H1 (cell line): ENCODE data around the gene PHF1. TPM values are rescaled to one million over a fixed set of nuclear protein-coding genes. Genes with fewer than 3 reads are reported as not detected.

Experiments used
- CTCF ChIA-PET: fragments of 300-600 bp; sonication (Branson Sonifier 250); formaldehyde crosslinking; loops from one replicate; lab custom pipeline; 2021; ENCODE audit not compliant: partially characterized antibody; lab: Charles Lee
- POLR2A ChIA-PET: fragments of 300-600 bp; sonication (Branson Sonifier 250); formaldehyde crosslinking; loops from one replicate; lab custom pipeline; 2021; ENCODE audit warnings: inconsistent platforms; ENCODE audit not compliant: partially characterized antibody; lab: Charles Lee
- DNase-seq, 2 experiments: peaks; one replicate each; pipeline versions ENCODE4 v3.0.0 to v3.0.0-alpha.2; 2010 to 2022; ENCODE audit warnings: low spot score in 2 of 2, low read depth in 1 of 2, mixed read lengths in 1 of 2
- FAIRE-seq: peaks from 2 replicates; lab custom pipeline; 2011; peaks lifted over from hg19 to GRCh38; lab: Jason Lieb, UNC
- H2AFZ ChIP-seq: 2 replicates; pipeline ENCODE4 v1.8.1; 2012; ENCODE audit warnings: low read length, inconsistent platforms
- H2AK5ac ChIP-seq: 2 replicates; pipeline ENCODE4 v1.6.1; 2013; ENCODE audit warnings: low read depth, low read length
- H2BK120ac ChIP-seq: replicated peaks from 2 replicates; pipeline ENCODE3; 2013; ENCODE audit warnings: low read depth, low read length, inconsistent platforms
- H2BK12ac ChIP-seq: 2 replicates; pipeline ENCODE4 v1.6.1; 2013; ENCODE audit warnings: low read depth, low read length
- H2BK15ac ChIP-seq: 2 replicates; pipeline ENCODE4 v1.6.1; 2013; ENCODE audit warnings: low read length
- H2BK20ac ChIP-seq: 2 replicates; pipeline ENCODE4 v1.6.1; 2013; ENCODE audit warnings: low read length
- H2BK5ac ChIP-seq: 2 replicates; pipeline ENCODE4 v1.6.1; 2013; ENCODE audit warnings: low read depth, low read length
- H3K14ac ChIP-seq: 2 replicates; pipeline ENCODE4 v1.6.1; 2013; ENCODE audit warnings: inconsistent platforms; ENCODE audit not compliant: insufficient read length
- H3K18ac ChIP-seq: 2 replicates; pipeline ENCODE4 v1.6.1; 2013; ENCODE audit warnings: low read length; ENCODE audit errors: extremely low read depth
- H3K23ac ChIP-seq: 2 replicates; pipeline ENCODE4 v1.6.1; 2013; ENCODE audit warnings: inconsistent platforms; ENCODE audit not compliant: insufficient read length
- H3K23me2 ChIP-seq: 2 replicates; pipeline ENCODE4 v1.6.1; 2013; ENCODE audit warnings: low read depth, low read length
- H3K27ac ChIP-seq: 2 replicates; pipeline ENCODE4 v1.6.1; 2011; ENCODE audit warnings: low read depth, low read length, inconsistent platforms
- H3K27me3 ChIP-seq, 4 experiments: replicated peaks in 1 of 4; 1 replicate in 1 of 4; 2 replicates in 3 of 4; pipeline versions ENCODE4 v1.6.1 to v1.8.1; 2011 to 2013; ENCODE audit warnings: low read length in 3 of 4, mild to moderate bottlenecking in 3 of 4, inconsistent platforms in 2 of 4, mixed read lengths in 2 of 4, moderate library complexity in 1 of 4; ENCODE audit not compliant: control insufficient read depth in 3 of 4, insufficient read depth in 3 of 4; ENCODE audit errors: extremely low read depth in 1 of 4
- H3K36me3 ChIP-seq, 4 experiments: 2 replicates each; pipeline versions ENCODE4 v1.6.1 to v1.8.1; 2011 to 2013; ENCODE audit warnings: mild to moderate bottlenecking in 4 of 4, low read length in 3 of 4, moderate library complexity in 2 of 4, control low read depth in 1 of 4, inconsistent platforms in 1 of 4; ENCODE audit not compliant: insufficient read depth in 4 of 4, control insufficient read depth in 2 of 4
- H3K4ac ChIP-seq: replicated peaks from 2 replicates; pipeline ENCODE3; 2013; ENCODE audit warnings: low read length, low read depth, mixed read lengths, inconsistent platforms; ENCODE audit not compliant: insufficient read length
- H3K4me1 ChIP-seq, 4 experiments: replicated peaks in 1 of 4; 1 replicate in 1 of 4; 2 replicates in 3 of 4; pipeline versions ENCODE4 v1.6.1 to v1.8.1; 2011 to 2013; ENCODE audit warnings: low read length in 3 of 4, inconsistent platforms in 2 of 4, mixed read lengths in 1 of 4; ENCODE audit not compliant: insufficient read depth in 4 of 4, control insufficient read depth in 3 of 4
- H3K4me2 ChIP-seq, 2 experiments: 2 replicates each; pipeline versions ENCODE4 v1.6.1 to v1.8.1; 2011 to 2013; ENCODE audit warnings: low read depth in 2 of 2, low read length in 2 of 2, control low read depth in 1 of 2, inconsistent platforms in 1 of 2, mild to moderate bottlenecking in 1 of 2; ENCODE audit not compliant: insufficient read depth in 1 of 2
- H3K4me3 ChIP-seq, 4 experiments: fragments of 200-600, 300-600 bp in 1 of 4; sonication (generic), shearing (Covaris generic), sonication (Bioruptor Twin) in 1 of 4; 2 replicates each; pipeline versions ENCODE4 v1.5.1 to v1.8.1; 2011 to 2016; ENCODE audit warnings: low read length in 4 of 4, low read depth in 3 of 4, control low read depth in 2 of 4, inconsistent platforms in 2 of 4, mild to moderate bottlenecking in 2 of 4, mixed read lengths in 1 of 4, moderate library complexity in 1 of 4; ENCODE audit not compliant: insufficient read depth in 2 of 4; ENCODE audit errors: extremely low read depth in 1 of 4
- H3K56ac ChIP-seq: replicated peaks from 2 replicates; pipeline ENCODE3; 2013; ENCODE audit warnings: low read depth, mild to moderate bottlenecking, mixed read lengths, low read length, inconsistent platforms; ENCODE audit not compliant: insufficient read length
- H3K79me1 ChIP-seq: 2 replicates; pipeline ENCODE4 v1.6.1; 2013; ENCODE audit warnings: low read depth, low read length, control low read depth
- H3K79me2 ChIP-seq, 2 experiments: 2 replicates each; pipeline versions ENCODE4 v1.6.1 to v1.8.1; 2012 to 2013; ENCODE audit warnings: low read length in 2 of 2, mild to moderate bottlenecking in 2 of 2, inconsistent platforms in 1 of 2; ENCODE audit not compliant: insufficient read depth in 2 of 2, control insufficient read depth in 1 of 2
- H3K9ac ChIP-seq, 4 experiments: replicated peaks in 1 of 4; 1 replicate in 1 of 4; 2 replicates in 3 of 4; pipeline versions ENCODE4 v1.6.1 to v1.8.1; 2011 to 2013; ENCODE audit warnings: low read depth in 3 of 4, low read length in 3 of 4, control low read depth in 2 of 4, mild to moderate bottlenecking in 2 of 4, moderate library complexity in 2 of 4, inconsistent platforms in 1 of 4; ENCODE audit errors: extremely low read depth in 1 of 4
- H3K9me3 ChIP-seq, 2 experiments: 2 replicates each; pipeline versions ENCODE4 v1.6.1 to v1.8.1; 2012 to 2013; ENCODE audit warnings: mild to moderate bottlenecking in 2 of 2, moderate library complexity in 2 of 2, control low read depth in 1 of 2, inconsistent platforms in 1 of 2, low read depth in 1 of 2, low read length in 1 of 2, mixed read lengths in 1 of 2; ENCODE audit not compliant: insufficient read depth in 2 of 2
- H4K20me1 ChIP-seq, 2 experiments: replicated peaks in 1 of 2; 2 replicates each; pipeline versions ENCODE3 to v1.8.1; 2011 to 2013; ENCODE audit warnings: inconsistent platforms in 2 of 2, low read length in 2 of 2, mild to moderate bottlenecking in 1 of 2; ENCODE audit not compliant: insufficient read depth in 2 of 2, control insufficient read depth in 1 of 2
- H4K5ac ChIP-seq: 2 replicates; pipeline ENCODE4 v1.6.1; 2013; ENCODE audit warnings: low read length, low read depth, mixed read lengths, inconsistent platforms; ENCODE audit not compliant: insufficient read length
- H4K8ac ChIP-seq: 2 replicates; pipeline ENCODE4 v1.8.0; 2013; ENCODE audit warnings: mild to moderate bottlenecking, moderate library complexity, low read length, inconsistent platforms; ENCODE audit not compliant: insufficient read depth; ENCODE audit errors: extremely low read depth
- H4K91ac ChIP-seq: replicated peaks from 2 replicates; pipeline ENCODE3; 2013; ENCODE audit warnings: low read length, mixed read lengths, inconsistent platforms; ENCODE audit not compliant: insufficient read length
- CREB1 ChIP-seq: IDR thresholded peaks from 2 replicates; pipeline ENCODE4 v1.6.1; 2012; ENCODE audit warnings: inconsistent platforms
- FOSL1 ChIP-seq: IDR thresholded peaks from 2 replicates; pipeline ENCODE4 v1.6.1; 2011; ENCODE audit warnings: mild to moderate bottlenecking, low read depth, low read length, moderate library complexity; ENCODE audit not compliant: insufficient read depth
- JUND ChIP-seq: IDR thresholded peaks from 2 replicates; pipeline ENCODE4 v1.6.1; 2011; ENCODE audit warnings: mild to moderate bottlenecking, improper control_type of control experiment, low read length
- POLR2A ChIP-seq, 2 experiments: IDR thresholded peaks; 1 replicate in 1 of 2; 2 replicates in 1 of 2; pipeline ENCODE4 v1.6.1; 2011; ENCODE audit warnings: low read depth in 2 of 2, low read length in 2 of 2, mild to moderate bottlenecking in 2 of 2; ENCODE audit errors: control extremely low read depth in 1 of 2
- POLR2AphosphoS5 ChIP-seq: IDR thresholded peaks from 2 replicates; pipeline ENCODE4 v1.6.1; 2011; ENCODE audit warnings: low read depth, low read length
- RBBP5 ChIP-seq: IDR thresholded peaks from 2 replicates; pipeline ENCODE4 v1.7.1; 2012; ENCODE audit warnings: low read depth, mild to moderate bottlenecking, inconsistent platforms, low read length, moderate library complexity, borderline replicate concordance
- SIN3A ChIP-seq, 2 experiments: IDR thresholded peaks in 1 of 2; conservative IDR thresholded peaks in 1 of 2; 2 replicates each; pipeline ENCODE4 v1.6.1; 2011 to 2012; ENCODE audit warnings: low read length in 2 of 2, improper control_type of control experiment in 1 of 2, low read depth in 1 of 2, mild to moderate bottlenecking in 1 of 2
- SP4 ChIP-seq: IDR thresholded peaks from 2 replicates; pipeline ENCODE4 v1.6.1; 2012; ENCODE audit warnings: low read length, inconsistent platforms
- TEAD4 ChIP-seq: IDR thresholded peaks from 2 replicates; pipeline ENCODE4 v1.6.1; 2012; ENCODE audit warnings: low read depth, low read length, inconsistent platforms, mixed read lengths
- WGBS, 2 experiments: shearing (Covaris generic) in 1 of 2; methylation state at CpG; one replicate each; pipeline versions ENCODE4 v1.1.6 to v1.1.7; 2013 to 2015; ENCODE audit warnings: low lambda C conversion rate in 2 of 2, mixed read lengths in 2 of 2, inconsistent platforms in 1 of 2, low coverage in 1 of 2, missing lambda C conversion rate in 1 of 2; ENCODE audit not compliant: insufficient replicate concordance in 2 of 2, insufficient coverage in 1 of 2, insufficient read length in 1 of 2; ENCODE audit errors: extremely low coverage in 1 of 2, missing lambda C conversion rate in 1 of 2; 5-methylcytosine and 5-hydroxymethylcytosine counted together
- polyA plus RNA-seq, 7 experiments: library from polyadenylated mRNA; depleted of rRNA in 3 of 7; stranded (reverse) in 5 of 7; unstranded in 2 of 7; fragments of >200 nt in 5 of 7; fragments of 200-250 nt in 2 of 7; gene quantifications; 1 replicate in 5 of 7; 2 replicates in 1 of 7; 4 replicates in 1 of 7; pipeline versions ENCODE4 v1.2.1 to v1.2.3, GENCODE V29; 2011 to 2013; ENCODE audit warnings: missing spikeins in 2 of 7, mixed read lengths in 2 of 7
- total RNA-seq: library from RNA; stranded (reverse); fragmentation: NEBNext Ultra II Directional; extraction: Animal tissue kit (Norgen Biotek cat#: 25700); gene quantifications from 2 replicates; pipeline ENCODE4 v1.2.1, GENCODE V29; 2021
- TF ChIP-seq, protein P1 (sequence below): IDR thresholded peaks from 2 replicates; pipeline ENCODE4 v1.6.1; 2012; ENCODE audit warnings: inconsistent platforms

Gene PHF1
- total and polyA plus RNA-seq, 2 of the 8 experiments (the other 6 are each of a cell fraction or from before 2014, with no cell fraction given) = 47.3 to 78.6 TPM

DNA sequence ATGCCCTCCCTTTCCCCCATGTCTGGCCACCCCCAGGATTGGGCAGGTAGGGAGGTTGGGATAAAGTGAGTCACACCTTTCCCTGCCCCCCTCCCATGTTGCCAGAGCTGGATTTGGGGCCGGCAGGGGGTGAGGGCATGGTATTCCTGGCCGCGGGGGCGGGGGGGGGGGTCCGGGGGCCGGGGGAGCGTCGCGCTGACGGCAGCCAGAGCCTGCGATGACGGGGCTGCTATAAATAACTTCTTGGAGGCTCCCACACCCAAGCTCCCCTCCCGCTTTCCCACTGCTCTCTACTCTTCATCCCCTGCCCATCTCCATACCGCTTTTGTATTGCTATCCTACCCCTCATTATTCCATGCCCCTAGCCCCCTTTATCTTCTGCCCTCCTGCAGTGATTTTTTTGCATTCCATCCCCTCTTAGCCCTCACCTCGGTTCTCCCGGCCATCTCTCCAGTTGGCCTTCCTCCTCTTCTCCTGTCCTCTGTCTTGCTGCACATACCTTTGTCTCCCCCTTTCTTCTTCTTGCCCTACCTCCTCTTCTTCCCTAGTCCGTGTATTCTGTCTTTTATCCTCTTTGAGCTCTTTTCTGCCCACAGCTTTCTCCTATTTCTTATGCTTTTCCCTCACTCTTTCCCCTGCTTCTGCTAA lies 22.9 kb downstream of the PHF1 start:
- H4K5ac ChIP-seq = peak overlapping the region; percentile 11
- H3K23me2 ChIP-seq = peaks cover 21% of the 10 kb centered on the region
- H3K4me1 ChIP-seq = peaks cover 11 to 29% (median 21%) of the 10 kb centered on the region in 4 experiments
- H4K91ac ChIP-seq = peak overlapping the region; percentile 83
- H2AK5ac ChIP-seq = peak overlapping the region; percentile 66
- H3K36me3 ChIP-seq = peaks cover 27 to 37% (median 34%) of the 10 kb centered on the region in 4 experiments
- peak overlapping the region; percentile 76; the same call in 1 of the 2 replicates for H2BK15ac ChIP-seq
- peak overlapping the region; percentile 90 to 91 for H3K4me2 ChIP-seq
- H3K79me1 ChIP-seq = peaks cover 10% of the 10 kb centered on the region
- peak overlapping the region; percentile 24; the same call in 1 of the 2 replicates for H2BK20ac ChIP-seq
- no peaks in the 10 kb centered on the region; a peak in 1 of 4 replicates for H3K9me3 ChIP-seq
- H3K56ac ChIP-seq = no peak overlapping the region
- WGBS, 2 experiments = 3% methylated on average over 4 of the region's 17 CpGs; no CpG with 5 or more reads in 1 of the 2 experiments
- FAIRE-seq (no peak), DNase-seq (no peak)
- TF ChIP-seq JUND = 0 out of 2 replicates have a peak, but pooled peaks have one; percentile 41
- peak; percentile 53; the same call in 1 of the 2 replicates for TF ChIP-seq TEAD4
- no peak for TF ChIP-seq FOSL1
- no peak for TF ChIP-seq SIN3A (conservative IDR thresholded peaks at IDR 0.05 in 1 of 2, IDR thresholded peaks at IDR 0.05 in 1 of 2; ENCODE audit: low read depth in 1 of 2, low read length in 2 of 2)
- peak; percentile 12; the same call in 1 of the 2 replicates for TF ChIP-seq RBBP5
- TF ChIP-seq, protein P1, sequence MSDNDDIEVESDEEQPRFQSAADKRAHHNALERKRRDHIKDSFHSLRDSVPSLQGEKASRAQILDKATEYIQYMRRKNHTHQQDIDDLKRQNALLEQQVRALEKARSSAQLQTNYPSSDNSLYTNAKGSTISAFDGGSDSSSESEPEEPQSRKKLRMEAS = peak; percentile 22; the same call in 1 of the 2 replicates
- TF ChIP-seq POLR2A (IDR thresholded peaks at IDR 0.05; ENCODE audit: control extremely low read depth in 1 of 2, low read depth in 2 of 2, low read length in 2 of 2) = no peak; a peak in 1 of 3 replicates
- TF ChIP-seq SP4 = 0 out of 2 replicates have a peak, but pooled peaks have one; percentile 25
- TF ChIP-seq CREB1 = peak; percentile 59; the same call in 1 of the 2 replicates
- TF ChIP-seq POLR2AphosphoS5 = peak; percentile 62
- H3K23ac ChIP-seq = no peak overlapping the region
- H4K20me1 ChIP-seq = peaks cover 2 to 14% of the 10 kb centered on the region in 2 experiments
- CTCF ChIA-PET = interaction anchor here (0.9 to 1.7 kb wide), 4 partner anchors 8 to 25 kb away, joined by 3 to 6 read pairs (median 3); no protein-coding TSS in a partner anchor
- no peak overlapping the region for H4K8ac ChIP-seq
- H3K18ac ChIP-seq = peak overlapping the region; percentile 71; the same call in 1 of the 2 replicates
- peak overlapping the region; percentile 2 to 52 (median 36); a peak in 6 of 7 replicates for H3K9ac ChIP-seq
- POLR2A ChIA-PET = interaction anchor here (0.6 to 14.8 kb wide), 12 partner anchors 7 to 138 kb away, joined by 3 to 381 read pairs (median 6); partner anchors contain the start of genes CUTA, SYNGAP1, ZBTB22 and ZBTB9
- H3K79me2 ChIP-seq = peaks cover 8 to 68% of the 10 kb centered on the region in 2 experiments; a peak in 3 of 4 replicates
- peak overlapping the region; percentile 98 for H3K27ac ChIP-seq
- H2BK5ac ChIP-seq = peak overlapping the region; percentile 93
- peak overlapping the region; percentile 9 for H3K4ac ChIP-seq
- peak overlapping the region; percentile 99; the same call in 1 of the 2 replicates for H2BK12ac ChIP-seq
- no peaks in the 10 kb centered on the region for H3K27me3 ChIP-seq
- no peak overlapping the region for H2BK120ac ChIP-seq
- H2AFZ ChIP-seq = no peak overlapping the region
- peak overlapping the region; percentile 31 to 61 (median 56); a peak in 7 of 8 replicates for H3K4me3 ChIP-seq
- H3K14ac ChIP-seq = no peak overlapping the region
